Measurements from ENCODE around the gene LMF1.
"Not testable (repeated sequence)": the region's sequence is repeated elsewhere in the genome, so short reads cannot be mapped to it uniquely, and the experiment has no call there.

Gene LMF1

DNA sequence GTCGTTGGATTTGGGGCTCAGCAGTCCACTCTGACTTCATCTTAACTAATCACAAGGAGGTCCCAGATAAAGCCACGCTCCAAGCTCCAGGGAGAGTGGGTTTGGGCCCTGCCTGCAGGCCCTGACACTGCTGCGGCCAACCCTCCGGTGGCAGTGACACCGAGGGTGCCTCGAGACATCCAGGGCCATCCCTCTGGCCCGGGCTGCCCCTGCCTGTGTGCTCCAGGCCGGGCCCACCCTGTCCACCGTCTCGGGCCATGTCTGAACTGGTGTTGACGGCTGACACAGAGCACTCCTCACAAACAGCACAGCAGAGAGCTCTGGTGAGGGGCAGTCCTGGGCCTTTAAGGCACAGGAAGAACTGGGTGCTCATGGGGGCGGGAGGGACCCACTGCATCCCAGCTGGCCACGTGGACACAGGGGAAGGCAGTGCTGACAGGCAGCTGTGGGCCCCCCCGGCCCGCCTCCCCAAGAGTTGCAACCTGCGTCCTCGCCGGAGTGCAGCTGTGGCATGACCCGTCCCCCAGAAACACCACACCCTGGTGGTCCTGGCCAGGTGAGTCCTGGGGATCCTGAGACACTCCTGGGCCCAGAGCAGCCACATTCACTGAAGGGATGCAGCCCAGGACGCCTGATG, 80.0 kb downstream of the LMF1 start:
- no peak overlapping the region for H3K4me3 ChIP-seq (ENCODE audit: low read depth, low read length)
- no peak for DNase-seq (ENCODE audit: low read depth)

DNA sequence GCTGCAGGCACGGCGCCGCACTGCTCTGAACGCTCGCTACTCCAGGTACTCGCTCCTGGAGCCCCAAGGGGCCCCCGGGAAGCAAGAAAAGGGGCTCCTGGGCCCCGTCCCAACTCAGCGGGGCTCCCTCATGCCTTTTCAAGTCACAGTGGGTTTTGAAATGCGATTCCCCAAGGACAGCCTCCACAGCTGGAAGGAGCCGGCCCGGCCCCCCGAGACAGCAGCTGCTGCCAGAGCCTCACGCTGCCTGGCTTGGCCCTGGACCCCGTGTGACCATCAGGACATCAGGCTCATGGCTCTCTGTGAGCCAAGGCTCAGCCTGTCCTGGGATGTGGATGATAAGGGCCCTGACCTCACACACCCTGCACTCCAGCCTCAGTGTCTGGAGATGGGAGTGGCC, 80.6 kb downstream of the LMF1 start:
- DNase-seq (ENCODE audit: low read depth) = no peak
- H3K4me3 ChIP-seq (ENCODE audit: low read depth, low read length) = no peak overlapping the region

DNA sequence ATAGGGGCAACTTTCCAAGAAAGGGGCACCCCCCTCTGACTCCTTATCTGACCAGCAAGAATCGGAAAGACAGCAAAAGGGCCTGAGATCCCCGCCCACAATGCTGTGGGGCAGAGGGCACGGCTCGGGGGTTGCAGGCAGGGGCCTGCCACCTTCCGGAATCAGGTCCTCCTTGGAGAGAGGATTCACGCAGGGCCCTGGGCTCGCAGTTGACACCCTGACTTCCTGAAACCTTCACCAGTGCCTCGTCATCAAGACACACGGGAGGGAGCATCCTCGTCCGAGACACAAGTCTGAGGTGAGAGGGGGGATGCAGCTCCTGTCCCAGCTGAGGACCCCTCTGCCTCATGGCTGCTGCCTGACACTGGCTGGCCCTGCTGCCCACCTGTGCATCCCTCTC, 81.2 kb downstream of the LMF1 start:
- no peak for DNase-seq (ENCODE audit: low read depth)
- no peak overlapping the region for H3K4me3 ChIP-seq (ENCODE audit: low read depth, low read length)

GRCh38 chr16:888901-889570, 81.7 kb downstream of the LMF1 start:
- H3K4me3 ChIP-seq (ENCODE audit: low read depth, low read length) = no peak overlapping the region
- no peak for DNase-seq (ENCODE audit: low read depth)

GRCh38 chr16:888456-888855, 82.3 kb downstream of the LMF1 start:
- DNase-seq (ENCODE audit: low read depth); H3K4me3 ChIP-seq (ENCODE audit: low read depth, low read length): not testable (repeated sequence)

DNA sequence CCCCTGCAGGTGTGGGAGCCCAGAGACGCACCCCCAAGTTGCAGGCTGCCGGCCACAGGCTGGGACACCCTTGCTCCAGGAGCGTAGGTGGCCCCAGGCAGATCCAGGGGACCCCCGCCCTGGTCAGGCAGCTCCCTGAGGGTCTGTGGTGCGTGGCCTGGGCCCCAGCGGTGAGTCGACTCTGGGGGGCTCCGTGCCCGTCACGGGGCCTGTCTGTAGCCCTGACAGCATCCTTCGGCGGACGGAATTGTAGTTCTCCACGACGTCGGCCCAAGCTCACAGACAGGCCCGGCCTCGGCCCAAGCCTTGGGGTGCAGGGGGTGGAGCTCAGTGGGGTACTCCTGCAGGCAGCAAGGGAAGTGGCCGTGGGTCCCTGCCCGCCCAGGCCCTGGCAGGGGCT, 82.9 kb downstream of the LMF1 start:
- no peak for DNase-seq (ENCODE audit: low read depth)
- no peak overlapping the region for H3K4me3 ChIP-seq (ENCODE audit: low read depth, low read length)

GRCh38 chr16:886802-887731, 83.7 kb downstream of the LMF1 start:
- DNase-seq (ENCODE audit: low read depth) = no peak
- no peak overlapping the region for H3K4me3 ChIP-seq (ENCODE audit: low read depth, low read length)

GRCh38 chr16:886084-886543, 84.7 kb downstream of the LMF1 start:
- DNase-seq (ENCODE audit: low read depth) = no peak
- no peak overlapping the region for H3K4me3 ChIP-seq (ENCODE audit: low read depth, low read length)

DNA sequence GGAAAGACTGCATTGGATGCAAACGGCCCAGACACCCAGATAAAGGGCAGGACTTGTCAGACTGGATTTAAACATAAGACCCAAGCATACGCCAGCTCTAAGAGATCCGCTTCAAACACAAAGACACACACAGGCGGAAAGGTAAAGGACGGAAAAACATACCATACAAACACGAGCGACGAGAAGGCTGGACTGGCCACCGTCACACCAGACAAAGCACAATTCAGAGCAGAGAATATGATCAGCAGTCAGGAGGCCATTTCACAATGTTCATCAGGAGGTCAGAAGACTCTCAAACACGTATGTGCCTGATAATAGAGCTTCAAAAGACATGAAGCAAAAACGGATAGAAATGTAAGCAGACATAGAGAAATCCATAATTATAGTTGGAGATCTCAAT, 85.4 kb downstream of the LMF1 start:
- H3K4me3 ChIP-seq (ENCODE audit: low read depth, low read length) = no peak overlapping the region
- DNase-seq (ENCODE audit: low read depth) = no peak

DNA sequence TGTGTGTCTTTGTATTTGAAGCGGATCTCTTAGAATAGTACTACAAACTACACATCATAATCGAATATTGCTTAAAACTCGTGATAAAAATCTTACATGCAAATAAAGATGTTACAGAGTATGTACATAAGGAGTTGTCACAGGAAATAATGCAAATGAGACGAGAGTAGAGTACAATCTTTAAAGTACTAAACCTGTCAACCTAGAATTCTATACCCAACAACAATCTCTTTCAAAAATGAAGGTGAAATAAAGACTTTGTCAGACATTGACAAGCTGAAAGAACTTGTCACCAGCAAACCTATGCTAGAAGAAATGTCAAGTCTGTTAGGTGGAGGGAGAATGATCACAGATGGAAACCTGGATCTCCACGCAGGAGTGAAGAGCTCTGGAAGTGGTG, 86.6 kb downstream of the LMF1 start:
- no peak overlapping the region for H3K4me3 ChIP-seq (ENCODE audit: low read depth, low read length)

DNA sequence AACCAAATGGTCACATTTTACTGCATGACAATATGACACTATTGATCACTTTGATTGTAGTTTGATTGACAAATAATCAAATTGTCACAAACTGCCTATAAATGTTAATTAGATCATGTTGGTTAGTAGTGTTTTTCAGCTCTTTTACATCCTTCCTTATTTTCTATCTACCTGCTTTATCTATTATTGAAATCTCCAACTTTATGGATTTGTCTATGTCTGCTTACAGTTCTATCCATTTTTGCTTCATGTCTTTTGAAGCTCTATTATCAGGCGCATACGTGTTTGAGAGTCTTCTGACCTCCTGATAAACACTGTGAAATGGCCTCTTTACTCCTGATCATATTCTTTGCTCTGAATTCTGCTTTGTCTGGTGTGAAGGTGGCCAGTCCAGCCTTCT, 87.0 kb downstream of the LMF1 start:
- no peak for DNase-seq (ENCODE audit: low read depth)
- H3K4me3 ChIP-seq (ENCODE audit: low read depth, low read length) = no peak overlapping the region

More for the DNA sequence above, 86.6 kb downstream of the LMF1 start:
- no peak for DNase-seq (ENCODE audit: low read depth)

DNA sequence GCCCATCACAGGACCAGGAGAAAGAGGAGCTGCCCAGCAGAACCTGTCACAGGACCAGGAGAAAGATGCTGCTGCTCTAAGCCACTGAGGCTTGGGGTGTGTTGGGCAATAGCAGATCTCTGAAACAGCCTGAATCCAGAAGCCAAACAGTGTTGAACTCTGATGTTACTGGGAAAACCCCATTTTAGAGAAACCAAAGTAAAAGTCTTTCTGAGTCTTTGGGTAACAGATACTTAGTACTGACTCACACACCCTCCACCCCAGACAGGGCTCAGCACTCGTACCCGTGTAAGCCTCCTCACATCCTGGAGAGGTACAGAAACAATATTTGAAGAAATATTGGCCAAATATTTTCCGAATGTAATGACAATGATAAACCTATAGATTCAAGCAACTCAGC, 87.4 kb downstream of the LMF1 start:
- no peak overlapping the region for H3K4me3 ChIP-seq (ENCODE audit: low read depth, low read length)
- DNase-seq (ENCODE audit: low read depth) = no peak

DNA sequence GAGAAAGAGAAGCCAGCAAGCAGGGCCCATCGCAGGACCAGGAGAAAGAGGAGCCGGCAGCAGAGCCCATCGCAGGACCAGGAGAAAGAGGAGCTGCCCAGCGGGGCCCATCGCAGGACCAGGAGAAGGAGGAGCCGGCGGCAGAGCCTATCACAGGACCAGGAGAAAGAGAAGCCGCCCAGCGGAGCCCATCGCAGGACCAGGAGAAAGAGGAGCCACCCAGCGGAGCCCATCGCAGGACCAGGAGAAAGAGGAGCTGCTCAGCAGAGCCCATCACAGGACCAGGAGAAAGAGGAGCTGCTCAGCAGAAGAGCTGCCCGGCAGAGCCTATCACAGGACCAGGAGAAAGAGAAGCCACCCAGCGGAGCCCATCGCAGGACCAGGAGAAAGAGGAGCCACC, 88.1 kb downstream of the LMF1 start:
- not testable (repeated sequence) for DNase-seq (ENCODE audit: low read depth); H3K4me3 ChIP-seq (ENCODE audit: low read depth, low read length)

DNA sequence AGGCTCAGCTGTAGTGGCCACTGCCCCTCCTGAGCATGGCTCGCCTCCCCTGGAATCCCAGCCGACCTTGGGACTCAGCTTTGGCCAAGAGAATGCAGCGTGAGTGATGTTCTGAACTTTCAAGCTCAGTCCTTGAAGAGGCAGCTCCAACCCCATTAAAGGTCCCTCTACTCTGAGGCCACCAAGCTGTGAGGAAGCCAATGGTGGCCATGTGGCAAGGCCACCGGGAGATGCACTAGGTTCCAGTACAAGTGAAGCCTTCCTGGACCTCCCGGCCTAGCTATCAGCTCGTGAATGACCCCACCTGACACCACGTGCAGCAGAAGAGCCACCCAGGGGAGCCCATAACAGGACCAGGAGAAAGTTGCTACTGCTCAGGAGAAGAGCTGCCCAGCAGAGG, 88.5 kb downstream of the LMF1 start:
- H3K4me3 ChIP-seq (ENCODE audit: low read depth, low read length) = no peak overlapping the region
- DNase-seq (ENCODE audit: low read depth) = no peak

DNA sequence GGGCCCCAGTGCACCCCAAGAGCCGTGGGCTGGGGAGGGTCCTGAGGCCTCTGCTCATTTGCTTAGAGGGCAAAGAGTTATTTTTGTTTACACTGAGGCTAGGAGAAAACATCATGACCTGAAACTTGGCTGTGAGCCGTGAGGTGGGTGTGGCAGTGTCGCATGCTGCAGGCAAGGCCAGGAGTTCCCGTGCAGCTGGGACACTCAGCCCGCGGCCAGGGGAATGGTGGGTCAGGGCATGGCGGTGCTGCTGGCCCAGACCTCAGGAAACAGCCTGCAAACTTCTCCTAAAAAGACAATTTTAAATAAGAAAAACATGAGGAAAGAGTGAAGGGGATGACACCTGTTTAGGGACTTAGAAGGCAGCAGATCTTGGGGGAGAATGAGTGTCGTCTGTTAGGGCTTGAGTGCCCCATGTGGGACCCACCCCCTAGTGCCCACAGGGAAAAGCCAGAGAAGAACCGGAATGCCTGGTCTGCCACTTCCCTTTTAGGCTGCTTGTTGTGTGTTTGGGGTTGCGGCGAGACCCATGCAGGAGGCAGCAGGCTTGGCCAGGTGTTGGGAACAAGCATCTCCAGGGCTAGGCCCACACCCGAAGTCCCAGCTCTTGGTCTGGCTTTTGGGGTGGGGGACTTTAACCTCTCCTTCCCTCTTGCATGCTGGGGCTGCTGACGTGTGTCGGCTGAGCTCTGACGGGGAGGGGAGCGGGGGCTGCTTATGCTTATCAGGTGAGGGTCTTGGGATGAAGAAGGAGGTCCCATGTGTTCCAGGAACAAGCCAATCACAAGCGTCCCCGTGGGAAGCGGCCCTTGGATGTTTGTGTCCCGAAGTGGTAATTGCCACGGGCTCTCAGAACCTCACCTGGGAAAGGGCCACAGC, 89.3 kb downstream of the LMF1 start:
- no peak for DNase-seq (ENCODE audit: low read depth)
- no peak overlapping the region for H3K4me3 ChIP-seq (ENCODE audit: low read depth, low read length)

- no peak for DNase-seq (ENCODE audit: low read depth)
- no peak overlapping the region for H3K4me3 ChIP-seq (ENCODE audit: low read depth, low read length)
Measured at GRCh38 chr16:880471-881171, 90.2 kb downstream of the LMF1 start.

- H3K4me3 ChIP-seq (ENCODE audit: low read depth, low read length) = no peak overlapping the region
- DNase-seq (ENCODE audit: low read depth) = no peak
Measured at GRCh38 chr16:879986-880385, 90.8 kb downstream of the LMF1 start.

- DNase-seq (ENCODE audit: low read depth) = no peak
- no peak overlapping the region for H3K4me3 ChIP-seq (ENCODE audit: low read depth, low read length)
Measured at GRCh38 chr16:879461-879861, 91.3 kb downstream of the LMF1 start.

DNA sequence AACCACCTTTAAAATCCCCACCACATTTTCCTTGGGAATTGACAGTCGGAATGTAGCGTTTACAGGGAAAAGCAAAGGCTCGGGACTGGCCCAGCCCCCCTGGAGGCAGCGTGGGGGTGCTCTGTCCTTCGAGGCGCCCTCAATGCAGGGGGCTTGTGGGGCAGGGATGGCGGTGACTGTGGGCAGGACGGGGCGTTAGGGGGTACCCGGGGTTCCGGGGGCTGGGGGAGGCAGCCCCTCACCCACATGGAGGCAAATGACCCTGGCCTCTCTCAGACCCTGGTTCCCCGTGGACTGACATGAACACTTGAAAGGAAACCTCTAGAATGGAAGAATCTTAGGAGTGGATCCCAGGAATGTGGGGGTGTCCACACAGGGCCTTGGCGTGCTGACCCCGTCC, 91.9 kb downstream of the LMF1 start:
- no peak for DNase-seq (ENCODE audit: low read depth)
- no peak overlapping the region for H3K4me3 ChIP-seq (ENCODE audit: low read depth, low read length)
